K562 (cell line): Measurements from ENCODE around the gene PALM3. TPM values are rescaled to one million over a fixed set of nuclear protein-coding genes. Genes with fewer than 3 reads are reported as not detected.

Source experiments
- ARID1B ChIP-seq: fragments of 450-650 bp; IDR thresholded peaks from 2 replicates; pipeline ENCODE4 v1.6.1; 2016; ENCODE audit warnings: antibody characterized with exemption, mild to moderate bottlenecking, inconsistent platforms
- CEBPZ ChIP-seq: fragments of 150-350 bp; IDR thresholded peaks from 2 replicates; pipeline ENCODE4 v1.6.1; 2014; ENCODE audit warnings: low read depth, mild to moderate bottlenecking, low read length, borderline replicate concordance
- CREB1 ChIP-seq, 2 experiments: sonication (generic) in 1 of 2; formaldehyde crosslinking in 1 of 2; IDR thresholded peaks; 2 replicates each; pipeline versions ENCODE4 v1.6.1 to v1.8.0; 2012 to 2022; ENCODE audit warnings: inconsistent platforms in 1 of 2, mild to moderate bottlenecking in 1 of 2, missing genetic modification reagents in 1 of 2, moderate library complexity in 1 of 2
- EP400 ChIP-seq: fragments of 450-650 bp; IDR thresholded peaks from 2 replicates; pipeline ENCODE4 v1.6.1; 2017; ENCODE audit warnings: antibody characterized with exemption, mild to moderate bottlenecking, moderate library complexity
- KDM2B ChIP-seq: fragments of 250-450 bp; sonication (Bioruptor Pico); IDR thresholded peaks from 2 replicates; pipeline ENCODE4 v1.8.0; 2021; ENCODE audit warnings: mild to moderate bottlenecking, moderate library complexity
- KLF10 ChIP-seq: fragments of 250-450 bp; sonication (Bioruptor Pico); IDR thresholded peaks from 2 replicates; pipeline ENCODE4 v1.6.1; 2021; ENCODE audit warnings: matching md5 sums
- MCM2 ChIP-seq: fragments of 450-650 bp; IDR thresholded peaks from 2 replicates; pipeline ENCODE4 v1.6.1; 2017; ENCODE audit warnings: low read depth, mild to moderate bottlenecking
- NCOA2 ChIP-seq, 2 experiments: fragments of 450-650 bp; IDR thresholded peaks; 2 replicates each; pipeline ENCODE4 v1.6.1; 2018; ENCODE audit warnings: mild to moderate bottlenecking in 2 of 2, moderate library complexity in 1 of 2; ENCODE audit not compliant: partially characterized antibody in 2 of 2
- POLR2AphosphoS2 ChIP-seq: IDR thresholded peaks from 2 replicates; pipeline ENCODE4 v1.6.1; 2012; ENCODE audit warnings: low read length, improper control_type of control experiment
- PURB ChIP-seq: sonication (generic); formaldehyde crosslinking; IDR thresholded peaks from 2 replicates; pipeline ENCODE4 v1.9.0; 2021; ENCODE audit warnings: low read depth, mild to moderate bottlenecking, missing genetic modification reagents
- RFX7 ChIP-seq: fragments of 250-450 bp; sonication (Bioruptor Pico); IDR thresholded peaks from 2 replicates; pipeline ENCODE4 v1.5.1; 2021; ENCODE audit warnings: mild to moderate bottlenecking
- SMAD3 ChIP-seq: fragments of 450-650 bp; formaldehyde crosslinking; conservative IDR thresholded peaks from 2 replicates; pipeline ENCODE4 v1.4.0; 2020; ENCODE audit warnings: mild to moderate bottlenecking
- SMARCA5 ChIP-seq: fragments of 450-650 bp; IDR thresholded peaks from 2 replicates; pipeline ENCODE4 v1.6.1; 2016
- SRF ChIP-seq, 2 experiments: fragments of 250-450, 450-650 bp in 1 of 2; sonication (Bioruptor Pico) in 1 of 2; sonication (generic) in 1 of 2; formaldehyde crosslinking; IDR thresholded peaks; 2 replicates each; pipeline versions ENCODE4 v1.5.0 to v1.5.1; 2020 to 2022; ENCODE audit warnings: mild to moderate bottlenecking in 1 of 2, missing genetic modification reagents in 1 of 2
- ZC3H11A ChIP-seq: IDR thresholded peaks from 2 replicates; pipeline ENCODE4 v1.6.1; 2012; ENCODE audit warnings: low read depth, low read length, improper control_type of control experiment
- ZHX1 ChIP-seq: fragments of 150-350 bp; conservative IDR thresholded peaks from 2 replicates; pipeline ENCODE4 v1.6.1; 2014; ENCODE audit warnings: low read length
- ZNF12 ChIP-seq: sonication (generic); formaldehyde crosslinking; IDR thresholded peaks from 2 replicates; pipeline ENCODE4 v1.4.0; 2020; ENCODE audit warnings: mild to moderate bottlenecking, missing genetic modification reagents
- ZNF165 ChIP-seq: fragments of 250-450 bp; sonication (Bioruptor Pico); IDR thresholded peaks from 2 replicates; pipeline ENCODE4 v1.4.0; 2020; ENCODE audit warnings: borderline replicate concordance
- ZNF217 ChIP-seq: sonication (generic); formaldehyde crosslinking; IDR thresholded peaks from 2 replicates; pipeline ENCODE4 v1.8.0; 2022; ENCODE audit warnings: mild to moderate bottlenecking, missing genetic modification reagents
- ZNF23 ChIP-seq: fragments of 250-450 bp; sonication (Bioruptor Pico); IDR thresholded peaks from 2 replicates; pipeline ENCODE4 v1.4.0; 2020; ENCODE audit warnings: mild to moderate bottlenecking
- ZNF583 ChIP-seq: fragments of 250-450 bp; sonication (Bioruptor Pico); IDR thresholded peaks from 2 replicates; pipeline ENCODE4 v1.4.0; 2020
- polyA plus RNA-seq, 8 experiments: library from polyadenylated mRNA; depleted of rRNA in 4 of 8; stranded (reverse) in 5 of 8; unstranded in 3 of 8; fragments of >200 nt; fragmentation: Nextera tagmentation in 2 of 8; fragmentation: Illumina TruSeq in 1 of 8; extraction: Ambion mirVana in 2 of 8; extraction: Trizol in 1 of 8; gene quantifications; 2 replicates each; pipeline versions ENCODE4 v1.2.1 to v1.2.3, GENCODE V29; 2011 to 2014; ENCODE audit warnings: inconsistent platforms in 1 of 8, missing spikeins in 1 of 8
- total RNA-seq, 7 experiments: library from RNA; depleted of rRNA in 6 of 7; stranded (reverse); fragments of >200 nt in 6 of 7; fragmentation: Illumina TruSeq in 2 of 7; extraction: Trizol in 2 of 7; gene quantifications; 2 replicates each; pipeline versions ENCODE4 v1.2.1 to v1.2.3, GENCODE V29; 2011 to 2021; ENCODE audit warnings: low replicate concordance in 1 of 7
- TF ChIP-seq, protein P1 (sequence below): fragments of 250-450 bp; sonication (Bioruptor Pico); IDR thresholded peaks from 2 replicates; pipeline ENCODE4 v1.4.0; 2020; ENCODE audit warnings: mild to moderate bottlenecking, moderate library complexity

PALM3 gene
- total and polyA plus RNA-seq, 9 of the 15 experiments (the other 6 are each of a cell fraction or from before 2014, with no cell fraction given): 0.07 to 9.3 (median 3.3) TPM

DNA sequence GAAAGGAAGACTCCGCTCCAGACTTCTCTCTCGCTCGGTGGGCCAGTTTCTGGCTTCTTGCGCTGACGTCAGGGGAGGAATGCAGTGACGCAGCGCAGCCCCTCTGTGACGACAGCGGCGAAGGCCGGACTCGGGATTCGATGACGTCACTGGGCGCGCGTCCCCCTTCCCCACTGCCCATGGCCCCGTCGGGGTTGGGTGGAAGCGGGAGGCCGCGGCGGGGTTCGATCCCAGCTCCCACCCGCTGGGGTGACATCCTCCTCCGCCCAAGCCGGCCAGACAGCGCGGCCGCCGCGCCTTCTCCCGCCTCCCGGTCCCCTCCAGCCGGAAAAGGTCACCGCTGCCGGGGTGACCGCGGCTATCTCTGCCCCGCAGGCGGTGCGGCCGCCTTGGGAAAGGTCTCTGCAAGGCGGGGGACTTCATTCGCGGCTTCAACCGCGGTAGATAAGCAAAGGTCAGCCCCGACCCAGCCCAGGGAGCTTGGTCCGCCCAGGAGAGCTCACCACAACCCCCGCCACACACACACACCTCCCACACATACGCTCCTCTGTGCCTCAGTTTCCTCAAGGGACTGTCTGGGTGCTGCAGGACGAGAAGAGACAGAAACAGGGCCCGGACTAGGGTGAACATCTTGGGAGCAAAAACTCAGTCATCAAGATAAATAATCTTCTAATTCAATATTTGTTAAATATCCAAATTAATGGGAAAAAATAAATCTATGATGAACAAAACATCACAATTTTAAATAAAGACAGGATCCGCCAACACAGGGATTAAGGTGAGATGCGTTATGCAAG is 54.9 kb downstream of the PALM3 start (continued):
- TF ChIP-seq, protein P1, sequence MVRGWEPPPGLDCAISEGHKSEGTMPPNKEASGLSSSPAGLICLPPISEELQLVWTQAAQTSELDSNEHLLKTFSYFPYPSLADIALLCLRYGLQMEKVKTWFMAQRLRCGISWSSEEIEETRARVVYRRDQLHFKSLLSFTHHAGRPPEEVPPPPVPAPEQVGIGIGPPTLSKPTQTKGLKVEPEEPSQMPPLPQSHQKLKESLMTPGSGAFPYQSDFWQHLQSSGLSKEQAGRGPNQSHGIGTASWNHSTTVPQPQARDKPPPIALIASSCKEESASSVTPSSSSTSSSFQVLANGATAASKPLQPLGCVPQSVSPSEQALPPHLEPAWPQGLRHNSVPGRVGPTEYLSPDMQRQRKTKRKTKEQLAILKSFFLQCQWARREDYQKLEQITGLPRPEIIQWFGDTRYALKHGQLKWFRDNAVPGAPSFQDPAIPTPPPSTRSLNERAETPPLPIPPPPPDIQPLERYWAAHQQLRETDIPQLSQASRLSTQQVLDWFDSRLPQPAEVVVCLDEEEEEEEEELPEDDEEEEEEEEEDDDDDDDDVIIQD (CRISPR knock-in tag): no peak
- TF ChIP-seq EP400: peak; percentile 90
- TF ChIP-seq ZNF165: 0 out of 2 replicates have a peak, but pooled peaks have one; percentile 66
- TF ChIP-seq ZNF23: peak; percentile 98
- TF ChIP-seq PURB (CRISPR knock-in tag): no peak
- peak; percentile 99 for TF ChIP-seq CREB1 (IDR thresholded peaks at IDR 0.05)
- peak; percentile 99 for TF ChIP-seq CREB1 (CRISPR knock-in tag; IDR thresholded peaks at IDR 0.05)
- TF ChIP-seq KDM2B (CRISPR knock-in tag): 0 out of 2 replicates have a peak, but pooled peaks have one; percentile 34
- TF ChIP-seq NCOA2 (IDR thresholded peaks at IDR 0.05; ENCODE audit: partially characterized antibody in 2 of 2): no peak
- peak in 1 of 2 experiments; percentile 86; a peak in 2 of 4 replicates for TF ChIP-seq SRF (CRISPR knock-in tag; IDR thresholded peaks at IDR 0.05)
- no peak for TF ChIP-seq ZHX1
- TF ChIP-seq MCM2: no peak
- no peak for TF ChIP-seq ZNF12 (CRISPR knock-in tag)
- TF ChIP-seq POLR2AphosphoS2: no peak
- no peak for TF ChIP-seq KLF10 (CRISPR knock-in tag)
- TF ChIP-seq SMAD3: peak; percentile 83
- TF ChIP-seq SMARCA5: no peak
- no peak for TF ChIP-seq RFX7 (CRISPR knock-in tag)
- peak; percentile 82; the same call in 1 of the 2 replicates for TF ChIP-seq ZC3H11A
- peak; percentile 66; the same call in 1 of the 2 replicates for TF ChIP-seq ZNF583 (CRISPR knock-in tag)
- TF ChIP-seq ZNF217 (CRISPR knock-in tag): no peak
- peak; percentile 100 for TF ChIP-seq ARID1B
- no peak for TF ChIP-seq CEBPZ
